ENCODE measurements around the gene FAM114A2. TPM values are rescaled to one million over a fixed set of nuclear protein-coding genes. Genes with fewer than 3 reads are reported as not detected.

Gene FAM114A2
- total RNA-seq (2022; extraction: Qiagen RNA extraction; ENCODE audit: low read depth), result 8.3 to 14.0 TPM (median 10.1 TPM) in 5 replicates

GRCh38 chr5:154038707-154039457 is at the start of gene FAM114A2, which contains the start of gene MFAP3:
Gene FAM114A2 (minus strand): TSS chr5:154038910. CDS start chr5:154034953, 3,957 bp downstream.
Gene MFAP3 (plus strand): TSS chr5:154038967. CDS start chr5:154049723, 10,756 bp downstream.

Other genes starting within 250 kb of the FAM114A2 start
- gene MFAP3, start 57 bp upstream of the FAM114A2 start, total RNA-seq (2022; extraction: Qiagen RNA extraction; ENCODE audit: low read depth), result 19.2 to 35.5 TPM (median 25.3 TPM) in 5 replicates
- gene GALNT10, start 151.8 kb upstream of the FAM114A2 start, total RNA-seq (2022; extraction: Qiagen RNA extraction; ENCODE audit: low read depth), result 71.7 to 98.9 TPM (median 86.3 TPM) in 5 replicates

Measured in A549 treated with GW870086 at 1 μM for 4 hours (cell line).